B cell (primary cell): Measurements from ENCODE around the gene BABAM2. TPM values are rescaled to one million over a fixed set of nuclear protein-coding genes. Genes with fewer than 3 reads are reported as not detected.

ENCODE experiments used
- ATAC-seq: fragments of 200-7000 bp; cut with Tn5 transposase; one replicate; pipeline ENCODE4 v1.10.0; 2021; ENCODE audit warnings: low read depth, mild to moderate bottlenecking, moderate number of reproducible peaks, moderate library complexity
- CTCF ChIA-PET: fragments of 350-600 bp; sonication (Branson Sonifier 250); formaldehyde crosslinking; loops from one replicate; lab custom pipeline; 2021; ENCODE audit warnings: antibody characterized with exemption, inconsistent platforms; lab: Charles Lee
- POLR2A ChIA-PET: fragments of 350-600 bp; sonication (Branson Sonifier 250); formaldehyde crosslinking; loops from one replicate; lab custom pipeline; 2021; ENCODE audit warnings: antibody characterized with exemption; lab: Charles Lee
- DNase-seq: peaks from one replicate; pipeline ENCODE4 v3.0.0; 2013
- H2AFZ ChIP-seq: 2 replicates; pipeline ENCODE4 v1.6.1; 2012; ENCODE audit warnings: mild to moderate bottlenecking, low read depth, low read length; ENCODE audit not compliant: insufficient read depth, poor library complexity, severe bottlenecking
- H3K27ac ChIP-seq, 2 donors: 1 replicate in 1 of 2; 2 replicates in 1 of 2; pipeline ENCODE4 v1.5.1; 2012 to 2013; ENCODE audit warnings: low read length in 2 of 2, mild to moderate bottlenecking in 2 of 2, moderate library complexity in 1 of 2
- H3K27me3 ChIP-seq, 4 experiments: fragments of 200-600 bp in 1 of 4; sonication (generic) in 1 of 4; replicated peaks in 1 of 4; 1 replicate in 2 of 4; 2 replicates in 2 of 4; pipeline versions ENCODE4 v1.6.1 to v1.7.0; 2013 to 2016; ENCODE audit warnings: low read length in 3 of 4, mild to moderate bottlenecking in 2 of 4, mixed read lengths in 1 of 4, moderate library complexity in 1 of 4; ENCODE audit not compliant: insufficient read depth in 4 of 4, control insufficient read depth in 3 of 4; ENCODE audit errors: control extremely low read depth in 1 of 4
- H3K36me3 ChIP-seq, 2 experiments: replicated peaks in 1 of 2; 1 replicate in 1 of 2; 2 replicates in 1 of 2; pipeline versions ENCODE4 v1.6.1 to v1.7.1; 2013; ENCODE audit warnings: low read length in 1 of 2; ENCODE audit not compliant: insufficient read depth in 2 of 2, control insufficient read depth in 1 of 2; ENCODE audit errors: control extremely low read depth in 1 of 2, extremely low read depth in 1 of 2
- H3K4me1 ChIP-seq, 2 donors: fragments of 200-600 bp in 1 of 2; sonication (generic) in 1 of 2; 1 replicate in 1 of 2; 2 replicates in 1 of 2; pipeline versions ENCODE4 v1.5.1 to v1.6.1; 2013 to 2017; ENCODE audit warnings: low read length in 2 of 2; ENCODE audit not compliant: control insufficient read depth in 2 of 2, insufficient read depth in 2 of 2
- H3K4me2 ChIP-seq: replicated peaks from 2 replicates; pipeline ENCODE3; 2012; ENCODE audit warnings: mild to moderate bottlenecking, low read depth, low read length; ENCODE audit not compliant: poor library complexity, severe bottlenecking
- H3K4me3 ChIP-seq, 5 experiments: fragments of 200-600 bp in 1 of 5; sonication (generic) in 1 of 5; 1 replicate in 3 of 5; 2 replicates in 2 of 5; pipeline versions ENCODE4 v1.5.1 to v1.7.0; 2011 to 2016; ENCODE audit warnings: low read length in 4 of 5, mild to moderate bottlenecking in 4 of 5, low read depth in 2 of 5, control low read depth in 1 of 5, moderate library complexity in 1 of 5; ENCODE audit not compliant: insufficient read depth in 1 of 5; ENCODE audit errors: control extremely low read depth in 1 of 5, extremely low read depth in 1 of 5
- H3K79me2 ChIP-seq: fragments of 200-600 bp; sonication (generic); one replicate; pipeline ENCODE4 v1.6.0; 2016; ENCODE audit warnings: low read length; ENCODE audit not compliant: control insufficient read depth, insufficient read depth
- H3K9ac ChIP-seq: fragments of 200-600 bp; sonication (generic); 2 replicates; pipeline ENCODE4 v1.6.1; 2017; ENCODE audit warnings: mild to moderate bottlenecking, low read length, moderate library complexity
- H3K9me3 ChIP-seq, 3 donors: one replicate each; pipeline versions ENCODE4 v1.6.1 to v1.7.1; 2013; ENCODE audit warnings: low read length in 2 of 3; ENCODE audit not compliant: control insufficient read depth in 2 of 3, insufficient read depth in 1 of 3; ENCODE audit errors: control extremely low read depth in 1 of 3
- H4K20me1 ChIP-seq: 2 replicates; pipeline ENCODE4 v1.6.0; 2012; ENCODE audit warnings: mild to moderate bottlenecking, low read length; ENCODE audit not compliant: insufficient read depth, control insufficient read depth, poor library complexity, severe bottlenecking
- H3K27ac Mint-ChIP-seq: one replicate; pipeline ENCODE4 v1.8.0; 2021; ENCODE audit warnings: mixed read lengths
- H3K27me3 Mint-ChIP-seq: one replicate; pipeline ENCODE4 v1.8.0; 2021; ENCODE audit warnings: mixed read lengths
- H3K4me1 Mint-ChIP-seq: one replicate; pipeline ENCODE4 v1.8.0; 2021; ENCODE audit warnings: mixed read lengths
- H3K4me3 Mint-ChIP-seq: one replicate; pipeline ENCODE4 v1.8.0; 2021; ENCODE audit warnings: mixed read lengths
- H3K9me3 Mint-ChIP-seq: one replicate; pipeline ENCODE4 v1.8.0; 2022; ENCODE audit warnings: mixed read lengths; ENCODE audit not compliant: insufficient read depth
- CTCF ChIP-seq: fragments of 200-600 bp; IDR thresholded peaks from one replicate; pipeline ENCODE4 v1.8.0; 2022; ENCODE audit warnings: antibody characterized with exemption, mild to moderate bottlenecking
- EZH2 ChIP-seq: IDR thresholded peaks from 2 replicates; pipeline ENCODE4 v1.6.1; 2012; ENCODE audit warnings: borderline replicate concordance, low read depth, mild to moderate bottlenecking, moderate library complexity, low read length; ENCODE audit not compliant: insufficient read depth, poor library complexity, severe bottlenecking
- WGBS: methylation state at CpG from one replicate; pipeline ENCODE4 v1.1.5; 2013; ENCODE audit warnings: missing lambda C conversion rate; ENCODE audit not compliant: insufficient coverage; 5-methylcytosine and 5-hydroxymethylcytosine counted together
- intact Hi-C: fragments of 100-400 bp; cut with micrococcal nuclease; formaldehyde crosslinking; loops from one replicate; pipeline ENCODE4 v1.10.0; 2022
- polyA plus RNA-seq: library from polyadenylated mRNA; depleted of rRNA; stranded (reverse); fragments of >200 nt; gene quantifications from 2 replicates; pipeline ENCODE4 v1.2.3, GENCODE V29; 2012
- total RNA-seq, 2 donors: library from RNA; stranded (reverse); fragments of 120-200 nt in 1 of 2; gene quantifications; 1 replicate in 1 of 2; 2 replicates in 1 of 2; pipeline versions ENCODE4 v1.2.3 to v1.2.4, GENCODE V29; 2013 to 2022

BABAM2 gene
- total and polyA plus RNA-seq, 2 donors (not counting 1 experiment from before 2014, with no cell fraction given), result 22.3 to 69.6 TPM

DNA sequence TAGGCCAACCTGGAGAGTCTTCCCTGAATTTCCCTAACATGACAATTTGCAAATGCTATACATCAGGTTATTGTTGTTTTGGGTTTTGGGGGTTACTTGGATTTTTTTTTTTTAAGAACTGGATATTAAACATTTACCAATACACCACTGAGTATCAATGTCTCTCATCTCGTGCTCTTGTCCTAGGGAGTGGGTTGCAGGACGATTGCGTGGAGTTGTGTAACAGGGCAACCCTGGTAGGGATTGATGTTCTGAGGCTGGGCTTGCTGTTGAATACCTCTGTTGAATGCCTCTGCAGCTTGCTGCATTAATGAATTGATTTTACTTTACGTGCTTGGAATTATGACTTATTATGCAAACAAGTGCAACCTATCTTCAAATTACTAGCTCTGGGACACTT, 483.3 kb downstream of the BABAM2 start:
- Histone ChIP-seq H3K4me3 (no peak overlapping the region), H3K36me3 (no peaks in the 10 kb centered on the region), H3K27me3 (no peaks in the 10 kb centered on the region), H3K4me1 (peaks cover 0 to 4% of the 10 kb centered on the region in 2 donors), H3K4me2 (no peak overlapping the region), H3K79me2 (no peaks in the 10 kb centered on the region), H3K9ac (no peak overlapping the region), H4K20me1 (no peaks in the 10 kb centered on the region), H2AFZ (no peak overlapping the region), H3K9me3 (no peaks in the 10 kb centered on the region), H3K27ac (no peak overlapping the region)
- Mint-ChIP-seq H3K27me3 (peaks cover 7% of the 10 kb centered on the region), H3K9me3 (no peaks in the 10 kb centered on the region), H3K4me3 (no peak overlapping the region), H3K27ac (no peak overlapping the region), H3K4me1 (peaks cover 2% of the 10 kb centered on the region)
- no CpG with 5 or more reads among the region's 4 CpGs for WGBS
- no peak for DNase-seq
- CTCF ChIA-PET, result no interaction called here
- intact Hi-C loops, result no loop called here
- no peak for ATAC-seq
- TF ChIP-seq CTCF (no peak), EZH2 (no peak)
- POLR2A ChIA-PET, result no interaction called here

GRCh38 chr2:28374331-28374730, 483.8 kb downstream of the BABAM2 start:
- H3K27ac ChIP-seq, result no peak overlapping the region
- no peaks in the 10 kb centered on the region for H4K20me1 ChIP-seq
- ChIA-PET POLR2A (no interaction called here), CTCF (no interaction called here)
- no peak overlapping the region for H3K4me2 ChIP-seq
- no peak for TF ChIP-seq CTCF
- no peak for TF ChIP-seq EZH2
- no peak overlapping the region for H3K4me3 ChIP-seq
- H3K9me3 ChIP-seq, result no peaks in the 10 kb centered on the region
- Mint-ChIP-seq H3K27me3 (peaks cover 8% of the 10 kb centered on the region), H3K4me1 (peaks cover 7% of the 10 kb centered on the region), H3K9me3 (no peaks in the 10 kb centered on the region), H3K27ac (no peak overlapping the region), H3K4me3 (no peak overlapping the region)
- DNase-seq (no peak), ATAC-seq (no peak)
- no peaks in the 10 kb centered on the region for H3K36me3 ChIP-seq
- H3K4me1 ChIP-seq, result peaks cover 0 to 9% of the 10 kb centered on the region in 2 donors
- no peaks in the 10 kb centered on the region for H3K79me2 ChIP-seq
- WGBS, result 100% methylated on average over 1 of the region's 5 CpGs
- H2AFZ ChIP-seq, result no peak overlapping the region
- intact Hi-C loops, result no loop called here
- H3K27me3 ChIP-seq, result no peaks in the 10 kb centered on the region
- no peak overlapping the region for H3K9ac ChIP-seq
